ENCODE measurements around the gene GRAMD1B. TPM values are rescaled to one million over a fixed set of nuclear protein-coding genes. Genes with fewer than 3 reads are reported as not detected.

The GRAMD1B gene
- total RNA-seq, 3 donors from 2014 or later (not counting 1 experiment from before 2014, with no cell fraction given), result 5.9 to 10.3 (median 8.8) TPM

- Histone ChIP-seq H3K4me1 (ENCODE audit: control insufficient read depth, insufficient read depth, low read length) (peaks cover 10% of the 10 kb centered on the region), H3K4me3 (ENCODE audit: low read length) (no peak overlapping the region), H3K9me3 (ENCODE audit: control insufficient read depth, insufficient read depth, low read length) (no peaks in the 10 kb centered on the region), H3K36me3 (ENCODE audit: control insufficient read depth, insufficient read depth, low read length) (no peaks in the 10 kb centered on the region), H3K27ac (ENCODE audit: low read length) (no peak overlapping the region), H3K27me3 (ENCODE audit: control insufficient read depth, insufficient read depth, low read length) (no peaks in the 10 kb centered on the region)
- no peak overlapping the region for H3K4me3 Mint-ChIP-seq
- H3K9me3 Mint-ChIP-seq, result no peaks in the 10 kb centered on the region
- no peak for ATAC-seq
- H3K36me3 Mint-ChIP-seq, result no peaks in the 10 kb centered on the region
- H3K27ac Mint-ChIP-seq, result no peak overlapping the region
- DNase-seq, result no peak
- H3K4me1 Mint-ChIP-seq, result peaks cover 10 to 12% of the 10 kb centered on the region in 2 donors
- no peak for TF ChIP-seq CTCF (IDR thresholded peaks at IDR 0.05)
- peaks cover 2 to 21% of the 10 kb centered on the region in 2 donors for H3K27me3 Mint-ChIP-seq (ENCODE audit: low read depth in 2 of 2)
- intact Hi-C loops (cut with micrococcal nuclease), result no loop called here
- 88% methylated on average over 6 of the region's 7 CpGs for WGBS (ENCODE audit: insufficient coverage)
Measured at GRCh38 chr11:123575441-123575840, 145.4 kb downstream of the GRAMD1B start.

- ATAC-seq, result no peak
- 58% methylated on average over 3 of the region's 3 CpGs for WGBS (ENCODE audit: insufficient coverage)
Measured at GRCh38 chr11:123576082-123576481, 146.0 kb downstream of the GRAMD1B start.

GRCh38 chr11:123576501-123576900 is 146.4 kb downstream of the GRAMD1B start:
- Histone ChIP-seq H3K27me3 (ENCODE audit: control insufficient read depth, insufficient read depth, low read length) (no peaks in the 10 kb centered on the region), H3K4me3 (ENCODE audit: low read length) (no peak overlapping the region), H3K9me3 (ENCODE audit: control insufficient read depth, insufficient read depth, low read length) (no peaks in the 10 kb centered on the region), H3K4me1 (ENCODE audit: control insufficient read depth, insufficient read depth, low read length) (peaks cover 14% of the 10 kb centered on the region), H3K36me3 (ENCODE audit: control insufficient read depth, insufficient read depth, low read length) (no peaks in the 10 kb centered on the region), H3K27ac (ENCODE audit: low read length) (no peak overlapping the region)
- H3K4me3 Mint-ChIP-seq, result no peak overlapping the region
- H3K4me1 Mint-ChIP-seq, result peaks cover 18 to 19% of the 10 kb centered on the region in 2 donors
- ATAC-seq (no peak), DNase-seq (no peak)
- 10% methylated on average over 2 of the region's 3 CpGs for WGBS (ENCODE audit: insufficient coverage)
- peaks cover 2 to 21% of the 10 kb centered on the region in 2 donors for H3K27me3 Mint-ChIP-seq (ENCODE audit: low read depth in 2 of 2)
- no peak overlapping the region for H3K27ac Mint-ChIP-seq
- H3K9me3 Mint-ChIP-seq, result no peaks in the 10 kb centered on the region
- TF ChIP-seq CTCF (IDR thresholded peaks at IDR 0.05), result no peak
- no peaks in the 10 kb centered on the region for H3K36me3 Mint-ChIP-seq
- intact Hi-C loops (cut with micrococcal nuclease), result loop anchor here (2.0 kb wide), 1 partner anchor 66 kb away; no protein-coding TSS in a partner anchor

More at GRCh38 chr11:123576082-123576481, 146.0 kb downstream of the GRAMD1B start:
- Histone ChIP-seq H3K4me1 (ENCODE audit: control insufficient read depth, insufficient read depth, low read length) (peaks cover 14% of the 10 kb centered on the region), H3K36me3 (ENCODE audit: control insufficient read depth, insufficient read depth, low read length) (no peaks in the 10 kb centered on the region), H3K27me3 (ENCODE audit: control insufficient read depth, insufficient read depth, low read length) (no peaks in the 10 kb centered on the region), H3K27ac (ENCODE audit: low read length) (no peak overlapping the region), H3K4me3 (ENCODE audit: low read length) (no peak overlapping the region), H3K9me3 (ENCODE audit: control insufficient read depth, insufficient read depth, low read length) (no peaks in the 10 kb centered on the region)
- Mint-ChIP-seq H3K4me1 (peaks cover 15 to 16% of the 10 kb centered on the region in 2 donors), H3K27me3 (ENCODE audit: low read depth in 2 of 2) (peaks cover 2 to 21% of the 10 kb centered on the region in 2 donors), H3K4me3 (no peak overlapping the region), H3K36me3 (no peaks in the 10 kb centered on the region), H3K9me3 (no peaks in the 10 kb centered on the region), H3K27ac (no peak overlapping the region)
- DNase-seq, result no peak
- no peak for TF ChIP-seq CTCF (IDR thresholded peaks at IDR 0.05)
- intact Hi-C loops (cut with micrococcal nuclease), result loop anchor here (2.0 kb wide), 1 partner anchor 65 kb away; no protein-coding TSS in a partner anchor

GRCh38 chr11:123577081-123577598 is 147.1 kb downstream of the GRAMD1B start:
- H3K4me1 Mint-ChIP-seq, result peaks cover 18 to 19% of the 10 kb centered on the region in 2 donors
- intact Hi-C loops (cut with micrococcal nuclease), result loop anchor here (2.0 kb wide), 1 partner anchor 66 kb away; no protein-coding TSS in a partner anchor
- ATAC-seq, result peak; percentile 74 to 76 (median 75)

More at GRCh38 chr11:123577081-123577598, 147.1 kb downstream of the GRAMD1B start:
- H3K27me3 Mint-ChIP-seq (ENCODE audit: low read depth in 2 of 2), result peaks cover 2 to 21% of the 10 kb centered on the region in 2 donors
- TF ChIP-seq CTCF (IDR thresholded peaks at IDR 0.05), result peak; percentile 89
- 61% methylated on average over 37 of the region's 37 CpGs for WGBS (ENCODE audit: insufficient coverage)
- Histone ChIP-seq H3K27me3 (ENCODE audit: control insufficient read depth, insufficient read depth, low read length) (no peaks in the 10 kb centered on the region), H3K27ac (ENCODE audit: low read length) (no peak overlapping the region), H3K4me3 (ENCODE audit: low read length) (no peak overlapping the region), H3K36me3 (ENCODE audit: control insufficient read depth, insufficient read depth, low read length) (no peaks in the 10 kb centered on the region), H3K4me1 (ENCODE audit: control insufficient read depth, insufficient read depth, low read length) (peaks cover 14% of the 10 kb centered on the region), H3K9me3 (ENCODE audit: control insufficient read depth, insufficient read depth, low read length) (no peaks in the 10 kb centered on the region)
- no peak overlapping the region for H3K4me3 Mint-ChIP-seq
- DNase-seq, result peak; percentile 61 to 75
- H3K27ac Mint-ChIP-seq, result no peak overlapping the region
- H3K36me3 Mint-ChIP-seq, result no peaks in the 10 kb centered on the region
- no peaks in the 10 kb centered on the region for H3K9me3 Mint-ChIP-seq
